H1 (cell line): Measurements from ENCODE around the gene DCP2. TPM values are rescaled to one million over a fixed set of nuclear protein-coding genes. Genes with fewer than 3 reads are reported as not detected.

Experiments
- BRCA1 ChIP-seq: IDR thresholded peaks from 2 replicates; pipeline ENCODE4 v1.6.1; 2012; ENCODE audit warnings: low read depth, low read length, improper control_type of control experiment
- CBX8 ChIP-seq: fragments of 300-800, 300-1000 bp; sonication (generic); IDR thresholded peaks from 2 replicates; pipeline ENCODE4 v1.7.1; 2016; ENCODE audit warnings: low read depth, low read length, borderline replicate concordance
- CHD7 ChIP-seq: fragments of 300-600 bp; sonication (generic); IDR thresholded peaks from 2 replicates; pipeline ENCODE4 v1.7.1; 2012; ENCODE audit warnings: low read length, moderate library complexity, mild to moderate bottlenecking, inconsistent platforms; ENCODE audit not compliant: insufficient replicate concordance
- EGR1 ChIP-seq: IDR thresholded peaks from 2 replicates; pipeline ENCODE4 v1.6.1; 2011; ENCODE audit warnings: low read depth, low read length, borderline replicate concordance
- JUN ChIP-seq: IDR thresholded peaks from 2 replicates; pipeline ENCODE4 v1.6.1; 2011; ENCODE audit warnings: low read depth, mild to moderate bottlenecking, improper control_type of control experiment, low read length
- NANOG ChIP-seq: IDR thresholded peaks from 2 replicates; pipeline ENCODE4 v1.6.1; 2011; ENCODE audit warnings: low read length, low read depth, mild to moderate bottlenecking, inconsistent platforms; ENCODE audit not compliant: insufficient read depth, poor library complexity, severe bottlenecking
- TAF1 ChIP-seq: IDR thresholded peaks from 2 replicates; pipeline ENCODE4 v1.6.1; 2011; ENCODE audit warnings: mild to moderate bottlenecking, low read depth, low read length
- TBP ChIP-seq: IDR thresholded peaks from 2 replicates; pipeline ENCODE4 v1.6.1; 2011; ENCODE audit warnings: low read depth, low read length, improper control_type of control experiment
- USF2 ChIP-seq: IDR thresholded peaks from 2 replicates; pipeline ENCODE4 v1.6.1; 2011; ENCODE audit warnings: low read length, improper control_type of control experiment
- polyA plus RNA-seq, 7 experiments: library from polyadenylated mRNA; depleted of rRNA in 3 of 7; stranded (reverse) in 5 of 7; unstranded in 2 of 7; fragments of >200 nt in 5 of 7; fragments of 200-250 nt in 2 of 7; gene quantifications; 1 replicate in 5 of 7; 2 replicates in 1 of 7; 4 replicates in 1 of 7; pipeline versions ENCODE4 v1.2.1 to v1.2.3, GENCODE V29; 2011 to 2013; ENCODE audit warnings: missing spikeins in 2 of 7, mixed read lengths in 2 of 7
- total RNA-seq: library from RNA; stranded (reverse); fragmentation: NEBNext Ultra II Directional; extraction: Animal tissue kit (Norgen Biotek cat#: 25700); gene quantifications from 2 replicates; pipeline ENCODE4 v1.2.1, GENCODE V29; 2021

DCP2 gene
- total and polyA plus RNA-seq, 2 of the 8 experiments (the other 6 are each of a cell fraction or from before 2014, with no cell fraction given), result 14.4 to 162 TPM

DNA sequence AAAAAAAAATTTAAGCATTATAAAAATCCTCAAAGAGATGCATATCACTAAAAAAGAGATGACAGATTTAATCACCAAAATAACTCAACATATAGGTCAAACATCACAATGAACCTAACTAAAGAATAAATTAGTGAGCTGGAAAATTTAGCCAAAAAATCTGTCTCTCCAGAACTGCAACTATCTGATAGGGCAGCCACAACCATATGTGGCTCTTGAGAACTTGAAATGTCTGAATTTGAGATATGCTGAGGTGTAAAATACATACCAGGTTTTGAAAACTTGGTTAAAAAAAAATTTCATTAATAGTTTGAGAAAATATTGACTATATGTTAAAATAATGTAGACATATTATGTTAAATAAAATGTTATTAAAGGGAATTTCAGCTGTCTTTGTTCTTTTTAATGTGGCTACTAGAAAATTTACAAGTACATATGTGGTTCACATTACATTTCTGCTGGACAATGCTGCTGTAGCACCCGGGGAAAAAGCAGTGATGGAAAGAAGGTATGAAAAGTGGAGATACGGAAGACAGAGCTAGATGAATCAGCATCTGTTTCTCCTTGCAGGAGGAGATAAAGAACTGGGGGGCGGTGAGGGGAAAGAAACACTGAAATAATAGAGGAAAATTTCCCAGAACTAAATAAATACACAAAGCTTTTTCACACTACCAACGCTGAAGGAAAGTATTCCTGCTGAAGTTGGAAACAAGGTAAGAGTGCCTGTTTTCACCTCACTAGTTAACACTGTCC lies 66.1 kb downstream of the DCP2 start (continued):
- no peak for TF ChIP-seq CHD7
- TF ChIP-seq TAF1, result no peak
- no peak for TF ChIP-seq CBX8
- TF ChIP-seq USF2, result no peak
- no peak for TF ChIP-seq BRCA1
- no peak for TF ChIP-seq JUN
- TF ChIP-seq TBP, result no peak
- TF ChIP-seq NANOG, result no peak
- no peak for TF ChIP-seq EGR1
